IMR-90 (cell line): ENCODE measurements around the gene NFKB1. TPM values are rescaled to one million over a fixed set of nuclear protein-coding genes. Genes with fewer than 3 reads are reported as not detected.

Experiments
- ATAC-seq: fragments of 200-7000 bp; cut with Tn5 transposase; 2 replicates; pipeline ENCODE4 v1.9.1; 2020; ENCODE audit warnings: low read depth, mild to moderate bottlenecking, moderate library complexity
- BruUV-seq: library from RNA; stranded (reverse); fragments of 400-500 nt; replicated peaks from 2 replicates; lab custom pipeline; 2021; lab: Mats Ljungman, UMichigan
- CTCF ChIA-PET: fragments of 300-600 bp; formaldehyde crosslinking; extraction: SDS; loops from one replicate; lab custom pipeline; 2021; ENCODE audit warnings: antibody characterized with exemption; lab: Yijun Ruan, JAX
- POLR2A ChIA-PET: fragments of 300-600 bp; sonication (Branson Sonifier 250); formaldehyde crosslinking; loops from one replicate; lab custom pipeline; 2022; ENCODE audit warnings: antibody characterized with exemption; ENCODE audit not compliant: unreplicated experiment; lab: Charles Lee
- DNase-seq: peaks from one replicate; pipeline ENCODE4 v3.0.0; 2013
- H2AFZ ChIP-seq: replicated peaks from 2 replicates; pipeline ENCODE3; 2013; ENCODE audit warnings: low read length, mild to moderate bottlenecking; ENCODE audit not compliant: poor library complexity
- H2AK5ac ChIP-seq: 2 replicates; pipeline ENCODE4 v1.6.1; 2013; ENCODE audit warnings: low read depth, low read length, inconsistent platforms
- H2AK9ac ChIP-seq: replicated peaks from 2 replicates; pipeline ENCODE3; 2013; ENCODE audit warnings: mild to moderate bottlenecking, low read depth, low read length, moderate library complexity; ENCODE audit not compliant: poor library complexity
- H2BK120ac ChIP-seq: 2 replicates; pipeline ENCODE4 v1.6.1; 2013; ENCODE audit warnings: low read depth, low read length, inconsistent platforms
- H2BK15ac ChIP-seq: 3 replicates; pipeline ENCODE4 v1.6.1; 2013; ENCODE audit warnings: low read depth, low read length, inconsistent platforms
- H2BK20ac ChIP-seq: 2 replicates; pipeline ENCODE4 v1.6.1; 2013; ENCODE audit warnings: low read depth, mild to moderate bottlenecking, inconsistent platforms, low read length, moderate library complexity
- H2BK5ac ChIP-seq: 2 replicates; pipeline ENCODE4 v1.6.1; 2013; ENCODE audit warnings: mild to moderate bottlenecking, low read depth, low read length, inconsistent platforms; ENCODE audit not compliant: poor library complexity, severe bottlenecking
- H3K14ac ChIP-seq: replicated peaks from 2 replicates; pipeline ENCODE4 v1.6.1; 2013; ENCODE audit warnings: low read depth, low read length, inconsistent platforms
- H3K18ac ChIP-seq: 2 replicates; pipeline ENCODE4 v1.6.1; 2013; ENCODE audit warnings: low read depth, low read length, control low read depth
- H3K23ac ChIP-seq: 2 replicates; pipeline ENCODE4 v1.6.1; 2013; ENCODE audit warnings: low read depth, low read length, inconsistent platforms
- H3K27ac ChIP-seq: 2 replicates; pipeline ENCODE4 v1.5.1; 2013; ENCODE audit warnings: mild to moderate bottlenecking, control low read depth, low read length; ENCODE audit not compliant: insufficient read depth
- H3K27me3 ChIP-seq: 2 replicates; pipeline ENCODE4 v1.6.1; 2013; ENCODE audit warnings: low read length; ENCODE audit not compliant: control insufficient read depth, insufficient read depth
- H3K36me3 ChIP-seq: 2 replicates; pipeline ENCODE4 v1.6.1; 2013; ENCODE audit warnings: low read length, mixed read lengths; ENCODE audit not compliant: control insufficient read depth, insufficient read depth
- H3K4ac ChIP-seq: 2 replicates; pipeline ENCODE4 v1.6.1; 2013; ENCODE audit warnings: low read depth, low read length, inconsistent platforms
- H3K4me1 ChIP-seq: 2 replicates; pipeline ENCODE4 v1.6.1; 2013; ENCODE audit warnings: low read length, mixed read lengths; ENCODE audit not compliant: control insufficient read depth, insufficient read depth
- H3K4me2 ChIP-seq: 2 replicates; pipeline ENCODE4 v1.6.1; 2013; ENCODE audit warnings: low read depth, mild to moderate bottlenecking, control low read depth, low read length, moderate library complexity
- H3K4me3 ChIP-seq: 2 replicates; pipeline ENCODE4 v1.5.1; 2013; ENCODE audit warnings: low read depth, mild to moderate bottlenecking, control low read depth, low read length, moderate library complexity; ENCODE audit not compliant: insufficient read depth
- H3K56ac ChIP-seq: 2 replicates; pipeline ENCODE4 v1.6.1; 2013; ENCODE audit warnings: low read length, inconsistent platforms; ENCODE audit not compliant: insufficient read depth; ENCODE audit errors: extremely low read depth
- H3K79me1 ChIP-seq, 2 experiments: 2 replicates each; pipeline ENCODE4 v1.6.1; 2013; ENCODE audit warnings: low read length in 2 of 2, inconsistent platforms in 1 of 2, low read depth in 1 of 2
- H3K9ac ChIP-seq: 2 replicates; pipeline ENCODE4 v1.6.1; 2013; ENCODE audit warnings: low read depth, low read length, control low read depth
- H3K9me1 ChIP-seq: 2 replicates; pipeline ENCODE4 v1.6.1; 2013; ENCODE audit warnings: low read length, inconsistent platforms; ENCODE audit not compliant: insufficient read depth
- H3K9me3 ChIP-seq: 2 replicates; pipeline ENCODE4 v1.6.1; 2013; ENCODE audit warnings: low read length; ENCODE audit not compliant: control insufficient read depth, insufficient read depth
- H4K20me1 ChIP-seq: 2 replicates; pipeline ENCODE4 v1.6.1; 2013; ENCODE audit warnings: low read length, inconsistent platforms; ENCODE audit not compliant: insufficient read depth
- H4K5ac ChIP-seq: 2 replicates; pipeline ENCODE4 v1.6.1; 2013; ENCODE audit warnings: mild to moderate bottlenecking, low read depth, low read length, control low read depth
- H4K8ac ChIP-seq, 2 experiments: 2 replicates each; pipeline ENCODE4 v1.6.1; 2013; ENCODE audit warnings: low read depth in 2 of 2, low read length in 2 of 2, control low read depth in 1 of 2, inconsistent platforms in 1 of 2
- H4K91ac ChIP-seq: 2 replicates; pipeline ENCODE4 v1.6.1; 2013; ENCODE audit warnings: low read depth, low read length, inconsistent platforms; ENCODE audit not compliant: insufficient read depth
- BHLHE40 ChIP-seq: fragments of 150-350 bp; IDR thresholded peaks from 2 replicates; pipeline ENCODE4 v1.6.1; 2016; ENCODE audit warnings: mild to moderate bottlenecking, low read depth, low read length
- MAFK ChIP-seq: IDR thresholded peaks from 2 replicates; pipeline ENCODE4 v1.6.1; 2012; ENCODE audit warnings: low read depth, low read length, improper control_type of control experiment
- MXI1 ChIP-seq: IDR thresholded peaks from 2 replicates; pipeline ENCODE4 v1.6.1; 2012; ENCODE audit warnings: low read depth, mild to moderate bottlenecking, low read length, moderate library complexity, borderline replicate concordance
- POLR2A ChIP-seq: IDR thresholded peaks from 2 replicates; pipeline ENCODE4 v1.6.1; 2012; ENCODE audit warnings: mild to moderate bottlenecking, low read depth, low read length
- RFX5 ChIP-seq: IDR thresholded peaks from 2 replicates; pipeline ENCODE4 v1.8.0; 2012; ENCODE audit warnings: low read depth, mild to moderate bottlenecking, low read length, moderate library complexity
- WGBS, 2 experiments: methylation state at CpG; one replicate each; pipeline versions ENCODE4 v1.1.5 to v1.1.7; 2013; ENCODE audit warnings: missing lambda C conversion rate in 2 of 2; ENCODE audit not compliant: insufficient read length in 1 of 2; ENCODE audit errors: extremely low coverage in 2 of 2; 5-methylcytosine and 5-hydroxymethylcytosine counted together
- dilution Hi-C: fragments of 300-500 bp; cut with HindIII; formaldehyde crosslinking; loops from one replicate; pipeline ENCODE4 v1.14.3; 2018; ENCODE audit warnings: low sequenced_read_pairs; ENCODE audit not compliant: unreplicated experiment
- in situ Hi-C: fragments of 300-500 bp; cut with MboI; formaldehyde crosslinking; loops from 3 replicates; pipeline ENCODE4 v1.14.3; 2019; ENCODE audit warnings: low sequenced_read_pairs, inconsistent platforms, mixed read lengths
- intact Hi-C: fragments of 100-400 bp; cut with micrococcal nuclease; formaldehyde crosslinking; loops from 2 replicates; pipeline ENCODE4 v1.10.0; 2022
- polyA plus RNA-seq, 3 experiments: library from polyadenylated mRNA; depleted of rRNA; stranded (reverse); fragments of >200 nt; gene quantifications; 2 replicates each; pipeline ENCODE4 v1.2.3, GENCODE V29; 2012; ENCODE audit warnings: low replicate concordance in 1 of 3
- total RNA-seq: library from RNA; depleted of rRNA; stranded (reverse); fragments of >200 nt; gene quantifications from 2 replicates; pipeline ENCODE4 v1.2.3, GENCODE V29; 2012
- TF ChIP-seq, protein P1 (sequence below): fragments of 150-350 bp; IDR thresholded peaks from 2 replicates; pipeline ENCODE4 v1.6.1; 2017; ENCODE audit warnings: mild to moderate bottlenecking, antibody characterized with exemption, low read length, low read depth

The NFKB1 gene
- total and polyA plus RNA-seq, 2 of the 4 experiments (the other 2 are of a cell fraction) = 19.8 to 24.6 TPM

DNA sequence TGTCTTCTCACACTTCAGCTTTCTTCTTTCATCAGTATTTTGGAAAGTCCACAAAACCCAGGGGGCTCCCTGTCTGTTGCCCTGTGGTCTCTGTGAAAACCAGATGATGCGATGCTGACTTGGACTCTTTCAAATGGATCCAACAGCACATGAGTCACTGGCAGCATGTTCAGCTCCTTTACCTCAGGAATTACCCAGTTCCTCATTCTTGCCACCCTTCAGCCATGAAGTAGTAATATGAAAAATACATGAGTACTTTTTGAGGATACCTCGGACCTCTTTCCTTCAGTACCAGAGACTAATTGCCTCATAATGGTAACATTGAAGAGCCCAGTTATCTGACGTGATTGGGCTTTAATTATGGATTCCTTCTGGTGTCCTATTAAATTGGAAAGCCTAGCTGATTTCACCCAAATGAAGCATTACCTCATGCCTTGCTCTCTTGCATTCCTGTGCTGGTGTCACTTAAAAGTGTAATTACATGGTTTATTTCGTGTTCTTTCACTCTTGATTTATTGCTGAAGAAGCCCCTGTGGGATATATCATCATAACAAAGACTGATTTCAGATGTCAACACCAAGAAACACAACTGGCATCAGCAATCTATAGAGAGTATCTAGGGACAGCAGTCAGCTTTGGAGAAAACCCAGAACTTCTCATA is 63.4 kb downstream of the NFKB1 start:
- H3K9ac ChIP-seq = no peak overlapping the region
- H4K5ac ChIP-seq = no peak overlapping the region
- no peak overlapping the region for H3K27ac ChIP-seq
- ATAC-seq (no peak), DNase-seq (peak; percentile 81)
- no peaks in the 10 kb centered on the region for H3K9me3 ChIP-seq
- no peak overlapping the region for H3K4ac ChIP-seq
- CTCF ChIA-PET = interaction anchor here (0.6 kb wide), 1 partner anchor 486 kb away, joined by 3 read pairs; no protein-coding TSS in a partner anchor
- H2BK20ac ChIP-seq = no peak overlapping the region
- no peak overlapping the region for H2AFZ ChIP-seq
- no TSS peak for BruUV-seq
- WGBS, 2 experiments = 83% methylated on average over 1 of the region's 4 CpGs; no CpG with 5 or more reads in 1 of the 2 experiments
- no peak overlapping the region for H2AK5ac ChIP-seq
- H2BK5ac ChIP-seq = no peak overlapping the region
- H3K79me1 ChIP-seq = peaks cover 9 to 32% of the 10 kb centered on the region in 2 experiments; a peak in 3 of 4 replicates
- TF ChIP-seq MAFK (0 out of 2 replicates have a peak, but pooled peaks have one; percentile 6), RFX5 (no peak), BHLHE40 (no peak), MXI1 (0 out of 2 replicates have a peak, but pooled peaks have one; percentile 19), POLR2A (no peak)
- TF ChIP-seq, protein P1, sequence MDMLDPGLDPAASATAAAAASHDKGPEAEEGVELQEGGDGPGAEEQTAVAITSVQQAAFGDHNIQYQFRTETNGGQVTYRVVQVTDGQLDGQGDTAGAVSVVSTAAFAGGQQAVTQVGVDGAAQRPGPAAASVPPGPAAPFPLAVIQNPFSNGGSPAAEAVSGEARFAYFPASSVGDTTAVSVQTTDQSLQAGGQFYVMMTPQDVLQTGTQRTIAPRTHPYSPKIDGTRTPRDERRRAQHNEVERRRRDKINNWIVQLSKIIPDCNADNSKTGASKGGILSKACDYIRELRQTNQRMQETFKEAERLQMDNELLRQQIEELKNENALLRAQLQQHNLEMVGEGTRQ = no peak
- dilution Hi-C loops (no loop called here), in situ Hi-C loops (no loop called here), intact Hi-C loops (loop anchor here (5.0 kb wide), 1 partner anchor 112 kb away; no protein-coding TSS in a partner anchor)
- peaks cover 2% of the 10 kb centered on the region; the same call in 1 of the 2 replicates for H4K20me1 ChIP-seq
- no peak overlapping the region for H4K8ac ChIP-seq
- peaks cover 5% of the 10 kb centered on the region for H3K4me1 ChIP-seq
- H3K4me2 ChIP-seq = no peak overlapping the region
- H3K4me3 ChIP-seq = no peak overlapping the region
- H3K14ac ChIP-seq = no peak overlapping the region
- no peak overlapping the region for H3K18ac ChIP-seq
- H4K91ac ChIP-seq = no peak overlapping the region
- no peak overlapping the region for H2BK120ac ChIP-seq
- H3K56ac ChIP-seq = no peak overlapping the region
- no peaks in the 10 kb centered on the region for H3K27me3 ChIP-seq
- no peak overlapping the region for H3K23ac ChIP-seq
- H3K9me1 ChIP-seq = peaks cover 6% of the 10 kb centered on the region
- POLR2A ChIA-PET = interaction anchor here (0.6 kb wide), 1 partner anchor 54 kb away, joined by 3 read pairs; no protein-coding TSS in a partner anchor
- no peaks in the 10 kb centered on the region; the same call in 1 of the 2 replicates for H3K36me3 ChIP-seq
- H2AK9ac ChIP-seq = no peak overlapping the region
- no peak overlapping the region for H2BK15ac ChIP-seq
